GM23338 (cell line): Measurements from ENCODE around the gene ATF7IP2. TPM values are rescaled to one million over a fixed set of nuclear protein-coding genes. Genes with fewer than 3 reads are reported as not detected.

Experiments
- ATAC-seq: fragments of 200-7000 bp; cut with Tn5 transposase; 3 replicates; pipeline ENCODE4 v1.9.1; 2020
- DNase-seq: peaks from one replicate; pipeline ENCODE4 v3.0.0-alpha.2; 2015; ENCODE audit warnings: low spot score
- H2AFZ ChIP-seq: fragments of 200-600 bp; sonication (generic); 2 replicates; pipeline ENCODE4 v1.8.0; 2016; ENCODE audit warnings: antibody characterized with exemption, mild to moderate bottlenecking, moderate library complexity
- H3F3A ChIP-seq: fragments of 200-600 bp; sonication (generic); replicated peaks from 2 replicates; pipeline ENCODE4 v1.8.0; 2017; ENCODE audit warnings: antibody characterized with exemption, mixed run types, low read depth
- H3K27ac ChIP-seq: fragments of 200-600 bp; sonication (generic); 2 replicates; pipeline ENCODE4 v1.6.1; 2016; ENCODE audit warnings: low read depth
- H3K27me3 ChIP-seq: fragments of 200-600 bp; sonication (generic); 2 replicates; pipeline ENCODE4 v1.8.0; 2016; ENCODE audit warnings: mild to moderate bottlenecking, mixed run types, moderate library complexity; ENCODE audit not compliant: insufficient read depth
- H3K36me3 ChIP-seq: fragments of 200-600 bp; sonication (generic); 2 replicates; pipeline ENCODE4 v1.8.0; 2016; ENCODE audit warnings: mild to moderate bottlenecking; ENCODE audit not compliant: insufficient read depth
- H3K4me1 ChIP-seq: fragments of 200-600 bp; sonication (generic); 2 replicates; pipeline ENCODE4 v1.8.0; 2016; ENCODE audit warnings: mild to moderate bottlenecking, moderate library complexity; ENCODE audit not compliant: insufficient read depth
- H3K4me2 ChIP-seq: fragments of 200-600 bp; sonication (generic); 2 replicates; pipeline ENCODE4 v1.7.1; 2017; ENCODE audit warnings: mixed run types
- H3K4me3 ChIP-seq: fragments of 200-600 bp; sonication (generic); 2 replicates; pipeline ENCODE4 v1.6.1; 2016; ENCODE audit warnings: mixed run types
- H3K79me2 ChIP-seq: fragments of 200-600 bp; sonication (generic); replicated peaks from 2 replicates; pipeline ENCODE4 v1.8.0; 2017; ENCODE audit warnings: mild to moderate bottlenecking; ENCODE audit not compliant: insufficient read depth
- H3K9me2 ChIP-seq: fragments of 200-600 bp; sonication (generic); 2 replicates; pipeline ENCODE4 v1.8.0; 2017; ENCODE audit not compliant: insufficient read depth
- H4K20me1 ChIP-seq: fragments of 200-600 bp; sonication (generic); replicated peaks from 2 replicates; pipeline ENCODE4 v1.8.0; 2017; ENCODE audit warnings: mild to moderate bottlenecking; ENCODE audit not compliant: insufficient read depth
- H3K27ac Mint-ChIP-seq: 2 replicates; pipeline ENCODE4 v1.8.0; 2020; ENCODE audit warnings: inconsistent platforms, mild to moderate bottlenecking, moderate library complexity, mixed read lengths
- H3K27me3 Mint-ChIP-seq: 3 replicates; pipeline ENCODE4 v1.8.0; 2022; ENCODE audit warnings: low read depth, mild to moderate bottlenecking, moderate library complexity, mixed read lengths, inconsistent platforms; ENCODE audit not compliant: insufficient read depth, poor library complexity
- H3K36me3 Mint-ChIP-seq: 3 replicates; pipeline ENCODE4 v1.8.0; 2021; ENCODE audit warnings: low read depth, mild to moderate bottlenecking, inconsistent platforms, moderate library complexity, mixed read lengths
- H3K4me1 Mint-ChIP-seq: 3 replicates; pipeline ENCODE4 v1.8.0; 2020; ENCODE audit warnings: mild to moderate bottlenecking, inconsistent platforms, mixed read lengths
- H3K4me3 Mint-ChIP-seq: 3 replicates; pipeline ENCODE4 v1.8.0; 2021; ENCODE audit warnings: moderate library complexity, mild to moderate bottlenecking, inconsistent platforms, mixed read lengths
- H3K9me3 Mint-ChIP-seq: 3 replicates; pipeline ENCODE4 v1.8.0; 2020; ENCODE audit warnings: moderate library complexity, mild to moderate bottlenecking, inconsistent platforms, mixed read lengths
- CREB1 ChIP-seq: fragments of 250-450 bp; sonication (Bioruptor Pico); IDR thresholded peaks from 2 replicates; pipeline ENCODE4 v1.5.0; 2020; ENCODE audit warnings: low read depth, mild to moderate bottlenecking, moderate library complexity
- ETS1 ChIP-seq: IDR thresholded peaks from 2 replicates; pipeline ENCODE4 v1.6.1; 2016; ENCODE audit warnings: antibody characterized with exemption
- EZH2 ChIP-seq: fragments of 200-600 bp; sonication (generic); IDR thresholded peaks from one replicate; pipeline ENCODE4 v1.8.0; 2017; ENCODE audit warnings: antibody characterized with exemption, mild to moderate bottlenecking, low read depth; ENCODE audit not compliant: unreplicated experiment
- EZH2phosphoT487 ChIP-seq: fragments of 200-600 bp; sonication (generic); IDR thresholded peaks from one replicate; pipeline ENCODE4 v1.8.1; 2018; ENCODE audit warnings: antibody characterized with exemption; ENCODE audit not compliant: unreplicated experiment
- JUNB ChIP-seq: IDR thresholded peaks from one replicate; pipeline ENCODE4 v1.6.1; 2016; ENCODE audit warnings: antibody characterized with exemption; ENCODE audit not compliant: unreplicated experiment
- NANOG ChIP-seq: IDR thresholded peaks from 2 replicates; pipeline ENCODE4 v1.6.1; 2016; ENCODE audit warnings: antibody characterized with exemption, borderline replicate concordance
- POLR2AphosphoS5 ChIP-seq: IDR thresholded peaks from 2 replicates; pipeline ENCODE4 v1.6.1; 2016; ENCODE audit warnings: antibody characterized with exemption, low read depth
- STAT1 ChIP-seq: IDR thresholded peaks from one replicate; pipeline ENCODE4 v1.6.1; 2016; ENCODE audit warnings: antibody characterized with exemption; ENCODE audit not compliant: unreplicated experiment
- ZNF114 ChIP-seq: fragments of 250-450 bp; sonication (Bioruptor Pico); IDR thresholded peaks from 2 replicates; pipeline ENCODE4 v1.5.0; 2020; ENCODE audit warnings: mild to moderate bottlenecking, moderate library complexity
- ZNF331 ChIP-seq: fragments of 250-450 bp; sonication (Bioruptor Pico); IDR thresholded peaks from 2 replicates; pipeline ENCODE4 v1.5.0; 2020; ENCODE audit warnings: low read depth, mild to moderate bottlenecking, moderate library complexity
- polyA plus RNA-seq: library from polyadenylated mRNA; unstranded; fragments of >200 nt; fragmentation: Nextera tagmentation; extraction: Ambion mirVana; gene quantifications from 2 replicates; pipeline ENCODE4 v1.2.1, GENCODE V29; 2016
- total RNA-seq: library from RNA; depleted of rRNA; stranded (reverse); fragments of >200 nt; shearing (Covaris generic); gene quantifications from 2 replicates; pipeline ENCODE4 v1.2.3, GENCODE V29; 2014
- TF ChIP-seq, protein P1 (sequence below), 2 experiments: fragments of 200-600 bp in 1 of 2; sonication (generic) in 1 of 2; conservative IDR thresholded peaks; 2 replicates each; pipeline versions ENCODE4 v1.5.1 to v1.6.1; 2016 to 2017; ENCODE audit warnings: antibody characterized with exemption in 2 of 2, low read depth in 2 of 2, mild to moderate bottlenecking in 2 of 2, moderate library complexity in 1 of 2
- TF ChIP-seq, protein P2 (sequence below): IDR thresholded peaks from one replicate; pipeline ENCODE4 v1.6.1; 2018; ENCODE audit warnings: antibody characterized with exemption; ENCODE audit not compliant: unreplicated experiment
- TF ChIP-seq, protein P3 (sequence below): fragments of 250-450 bp; sonication (Bioruptor Pico); IDR thresholded peaks from 2 replicates; pipeline ENCODE4 v1.5.0; 2020; ENCODE audit warnings: mild to moderate bottlenecking, moderate library complexity

Gene ATF7IP2
- total and polyA plus RNA-seq, 2 experiments from 2014 or later: 27.9 to 55.7 TPM

DNA sequence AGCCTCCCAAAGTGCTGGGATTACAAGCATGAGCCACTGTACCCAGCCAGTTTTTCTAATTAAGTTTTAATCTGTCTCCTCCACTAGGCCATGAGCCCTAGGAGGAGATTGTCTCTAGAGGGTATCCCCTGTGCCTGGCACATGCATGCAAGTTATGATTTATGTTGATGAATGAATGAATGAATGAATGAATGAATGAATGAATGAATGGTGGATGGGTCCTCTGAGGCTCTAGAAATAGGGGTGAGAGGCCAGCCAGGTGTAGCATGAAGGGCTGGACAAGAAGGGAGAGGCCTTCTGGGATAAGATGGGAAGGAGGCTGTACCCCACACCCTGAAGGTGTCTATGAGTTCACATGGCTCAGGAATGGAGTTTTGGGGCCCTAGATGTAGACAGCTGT, 145.7 kb downstream of the ATF7IP2 start:
- ATAC-seq (no peak), DNase-seq (no peak)
- H3K4me2 ChIP-seq: no peak overlapping the region
- H3F3A ChIP-seq: no peaks in the 10 kb centered on the region
- H3K79me2 ChIP-seq: no peaks in the 10 kb centered on the region
- no peaks in the 10 kb centered on the region for H4K20me1 ChIP-seq
- no peaks in the 10 kb centered on the region for H3K36me3 ChIP-seq
- no peaks in the 10 kb centered on the region for H3K9me2 ChIP-seq
- no peaks in the 10 kb centered on the region for H3K27me3 ChIP-seq
- Mint-ChIP-seq H3K4me1 (no peaks in the 10 kb centered on the region), H3K36me3 (no peaks in the 10 kb centered on the region), H3K4me3 (no peak overlapping the region), H3K27ac (no peak overlapping the region), H3K27me3 (peaks cover 4% of the 10 kb centered on the region), H3K9me3 (no peaks in the 10 kb centered on the region)
- H3K4me3 ChIP-seq: no peak overlapping the region
- no peak overlapping the region for H3K27ac ChIP-seq
- no peaks in the 10 kb centered on the region for H3K4me1 ChIP-seq
- no peak overlapping the region for H2AFZ ChIP-seq
- TF ChIP-seq NANOG (no peak), JUNB (no peak), ETS1 (no peak), ZNF114 (CRISPR knock-in tag) (no peak), ZNF331 (CRISPR knock-in tag) (no peak), STAT1 (no peak), CREB1 (no peak), EZH2phosphoT487 (no peak), POLR2AphosphoS5 (no peak), EZH2 (no peak)
- TF ChIP-seq, protein P1, sequence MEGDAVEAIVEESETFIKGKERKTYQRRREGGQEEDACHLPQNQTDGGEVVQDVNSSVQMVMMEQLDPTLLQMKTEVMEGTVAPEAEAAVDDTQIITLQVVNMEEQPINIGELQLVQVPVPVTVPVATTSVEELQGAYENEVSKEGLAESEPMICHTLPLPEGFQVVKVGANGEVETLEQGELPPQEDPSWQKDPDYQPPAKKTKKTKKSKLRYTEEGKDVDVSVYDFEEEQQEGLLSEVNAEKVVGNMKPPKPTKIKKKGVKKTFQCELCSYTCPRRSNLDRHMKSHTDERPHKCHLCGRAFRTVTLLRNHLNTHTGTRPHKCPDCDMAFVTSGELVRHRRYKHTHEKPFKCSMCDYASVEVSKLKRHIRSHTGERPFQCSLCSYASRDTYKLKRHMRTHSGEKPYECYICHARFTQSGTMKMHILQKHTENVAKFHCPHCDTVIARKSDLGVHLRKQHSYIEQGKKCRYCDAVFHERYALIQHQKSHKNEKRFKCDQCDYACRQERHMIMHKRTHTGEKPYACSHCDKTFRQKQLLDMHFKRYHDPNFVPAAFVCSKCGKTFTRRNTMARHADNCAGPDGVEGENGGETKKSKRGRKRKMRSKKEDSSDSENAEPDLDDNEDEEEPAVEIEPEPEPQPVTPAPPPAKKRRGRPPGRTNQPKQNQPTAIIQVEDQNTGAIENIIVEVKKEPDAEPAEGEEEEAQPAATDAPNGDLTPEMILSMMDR (conservative IDR thresholded peaks at IDR 0.05; ENCODE audit: low read depth in 2 of 2): no peak
- TF ChIP-seq, protein P2, sequence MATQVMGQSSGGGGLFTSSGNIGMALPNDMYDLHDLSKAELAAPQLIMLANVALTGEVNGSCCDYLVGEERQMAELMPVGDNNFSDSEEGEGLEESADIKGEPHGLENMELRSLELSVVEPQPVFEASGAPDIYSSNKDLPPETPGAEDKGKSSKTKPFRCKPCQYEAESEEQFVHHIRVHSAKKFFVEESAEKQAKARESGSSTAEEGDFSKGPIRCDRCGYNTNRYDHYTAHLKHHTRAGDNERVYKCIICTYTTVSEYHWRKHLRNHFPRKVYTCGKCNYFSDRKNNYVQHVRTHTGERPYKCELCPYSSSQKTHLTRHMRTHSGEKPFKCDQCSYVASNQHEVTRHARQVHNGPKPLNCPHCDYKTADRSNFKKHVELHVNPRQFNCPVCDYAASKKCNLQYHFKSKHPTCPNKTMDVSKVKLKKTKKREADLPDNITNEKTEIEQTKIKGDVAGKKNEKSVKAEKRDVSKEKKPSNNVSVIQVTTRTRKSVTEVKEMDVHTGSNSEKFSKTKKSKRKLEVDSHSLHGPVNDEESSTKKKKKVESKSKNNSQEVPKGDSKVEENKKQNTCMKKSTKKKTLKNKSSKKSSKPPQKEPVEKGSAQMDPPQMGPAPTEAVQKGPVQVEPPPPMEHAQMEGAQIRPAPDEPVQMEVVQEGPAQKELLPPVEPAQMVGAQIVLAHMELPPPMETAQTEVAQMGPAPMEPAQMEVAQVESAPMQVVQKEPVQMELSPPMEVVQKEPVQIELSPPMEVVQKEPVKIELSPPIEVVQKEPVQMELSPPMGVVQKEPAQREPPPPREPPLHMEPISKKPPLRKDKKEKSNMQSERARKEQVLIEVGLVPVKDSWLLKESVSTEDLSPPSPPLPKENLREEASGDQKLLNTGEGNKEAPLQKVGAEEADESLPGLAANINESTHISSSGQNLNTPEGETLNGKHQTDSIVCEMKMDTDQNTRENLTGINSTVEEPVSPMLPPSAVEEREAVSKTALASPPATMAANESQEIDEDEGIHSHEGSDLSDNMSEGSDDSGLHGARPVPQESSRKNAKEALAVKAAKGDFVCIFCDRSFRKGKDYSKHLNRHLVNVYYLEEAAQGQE: no peak
- TF ChIP-seq, protein P3, sequence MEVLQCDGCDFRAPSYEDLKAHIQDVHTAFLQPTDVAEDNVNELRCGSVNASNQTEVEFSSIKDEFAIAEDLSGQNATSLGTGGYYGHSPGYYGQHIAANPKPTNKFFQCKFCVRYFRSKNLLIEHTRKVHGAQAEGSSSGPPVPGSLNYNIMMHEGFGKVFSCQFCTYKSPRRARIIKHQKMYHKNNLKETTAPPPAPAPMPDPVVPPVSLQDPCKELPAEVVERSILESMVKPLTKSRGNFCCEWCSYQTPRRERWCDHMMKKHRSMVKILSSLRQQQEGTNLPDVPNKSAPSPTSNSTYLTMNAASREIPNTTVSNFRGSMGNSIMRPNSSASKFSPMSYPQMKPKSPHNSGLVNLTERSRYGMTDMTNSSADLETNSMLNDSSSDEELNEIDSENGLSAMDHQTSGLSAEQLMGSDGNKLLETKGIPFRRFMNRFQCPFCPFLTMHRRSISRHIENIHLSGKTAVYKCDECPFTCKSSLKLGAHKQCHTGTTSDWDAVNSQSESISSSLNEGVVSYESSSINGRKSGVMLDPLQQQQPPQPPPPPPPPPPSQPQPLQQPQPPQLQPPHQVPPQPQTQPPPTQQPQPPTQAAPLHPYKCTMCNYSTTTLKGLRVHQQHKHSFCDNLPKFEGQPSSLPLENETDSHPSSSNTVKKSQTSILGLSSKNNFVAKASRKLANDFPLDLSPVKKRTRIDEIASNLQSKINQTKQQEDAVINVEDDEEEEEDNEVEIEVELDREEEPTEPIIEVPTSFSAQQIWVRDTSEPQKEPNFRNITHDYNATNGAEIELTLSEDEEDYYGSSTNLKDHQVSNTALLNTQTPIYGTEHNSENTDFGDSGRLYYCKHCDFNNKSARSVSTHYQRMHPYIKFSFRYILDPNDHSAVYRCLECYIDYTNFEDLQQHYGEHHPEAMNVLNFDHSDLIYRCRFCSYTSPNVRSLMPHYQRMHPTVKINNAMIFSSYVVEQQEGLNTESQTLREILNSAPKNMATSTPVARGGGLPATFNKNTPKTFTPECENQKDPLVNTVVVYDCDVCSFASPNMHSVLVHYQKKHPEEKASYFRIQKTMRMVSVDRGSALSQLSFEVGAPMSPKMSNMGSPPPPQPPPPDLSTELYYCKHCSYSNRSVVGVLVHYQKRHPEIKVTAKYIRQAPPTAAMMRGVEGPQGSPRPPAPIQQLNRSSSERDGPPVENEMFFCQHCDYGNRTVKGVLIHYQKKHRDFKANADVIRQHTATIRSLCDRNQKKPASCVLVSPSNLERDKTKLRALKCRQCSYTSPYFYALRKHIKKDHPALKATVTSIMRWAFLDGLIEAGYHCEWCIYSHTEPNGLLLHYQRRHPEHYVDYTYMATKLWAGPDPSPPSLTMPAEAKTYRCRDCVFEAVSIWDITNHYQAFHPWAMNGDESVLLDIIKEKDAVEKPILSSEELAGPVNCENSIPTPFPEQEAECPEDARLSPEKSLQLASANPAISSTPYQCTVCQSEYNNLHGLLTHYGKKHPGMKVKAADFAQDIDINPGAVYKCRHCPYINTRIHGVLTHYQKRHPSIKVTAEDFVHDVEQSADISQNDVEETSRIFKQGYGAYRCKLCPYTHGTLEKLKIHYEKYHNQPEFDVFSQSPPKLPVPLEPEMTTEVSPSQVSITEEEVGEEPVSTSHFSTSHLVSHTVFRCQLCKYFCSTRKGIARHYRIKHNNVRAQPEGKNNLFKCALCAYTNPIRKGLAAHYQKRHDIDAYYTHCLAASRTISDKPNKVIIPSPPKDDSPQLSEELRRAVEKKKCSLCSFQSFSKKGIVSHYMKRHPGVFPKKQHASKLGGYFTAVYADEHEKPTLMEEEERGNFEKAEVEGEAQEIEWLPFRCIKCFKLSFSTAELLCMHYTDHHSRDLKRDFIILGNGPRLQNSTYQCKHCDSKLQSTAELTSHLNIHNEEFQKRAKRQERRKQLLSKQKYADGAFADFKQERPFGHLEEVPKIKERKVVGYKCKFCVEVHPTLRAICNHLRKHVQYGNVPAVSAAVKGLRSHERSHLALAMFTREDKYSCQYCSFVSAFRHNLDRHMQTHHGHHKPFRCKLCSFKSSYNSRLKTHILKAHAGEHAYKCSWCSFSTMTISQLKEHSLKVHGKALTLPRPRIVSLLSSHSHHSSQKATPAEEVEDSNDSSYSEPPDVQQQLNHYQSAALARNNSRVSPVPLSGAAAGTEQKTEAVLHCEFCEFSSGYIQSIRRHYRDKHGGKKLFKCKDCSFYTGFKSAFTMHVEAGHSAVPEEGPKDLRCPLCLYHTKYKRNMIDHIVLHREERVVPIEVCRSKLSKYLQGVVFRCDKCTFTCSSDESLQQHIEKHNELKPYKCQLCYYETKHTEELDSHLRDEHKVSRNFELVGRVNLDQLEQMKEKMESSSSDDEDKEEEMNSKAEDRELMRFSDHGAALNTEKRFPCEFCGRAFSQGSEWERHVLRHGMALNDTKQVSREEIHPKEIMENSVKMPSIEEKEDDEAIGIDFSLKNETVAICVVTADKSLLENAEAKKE: no peak
